Mesodermal cell (in vitro differentiated cells): ENCODE data around the gene G6PC1.
"Not testable (repeated sequence)": the region's sequence is repeated elsewhere in the genome, so short reads cannot be mapped to it uniquely, and the experiment has no call there.

Experiments
- H3K27ac ChIP-seq: 2 replicates; pipeline ENCODE4 v1.7.0; 2013; ENCODE audit warnings: mild to moderate bottlenecking, low read depth, low read length, moderate library complexity; ENCODE audit not compliant: severe bottlenecking
- H3K36me3 ChIP-seq: 2 replicates; pipeline ENCODE4 v1.7.1; 2013; ENCODE audit warnings: mild to moderate bottlenecking, low read length, moderate library complexity; ENCODE audit not compliant: control insufficient read depth, insufficient read depth
- H3K4me1 ChIP-seq: one replicate; pipeline ENCODE4 v1.7.1; 2013; ENCODE audit warnings: mild to moderate bottlenecking, low read length; ENCODE audit not compliant: insufficient read depth, control insufficient read depth, poor library complexity, severe bottlenecking
- H3K4me3 ChIP-seq: 2 replicates; pipeline ENCODE4 v1.7.0; 2013; ENCODE audit warnings: low read length, control low read depth, mild to moderate bottlenecking; ENCODE audit not compliant: insufficient read depth, poor library complexity, severe bottlenecking; ENCODE audit errors: extremely low read depth
- H3K9me3 ChIP-seq: 2 replicates; pipeline ENCODE4 v1.7.1; 2013; ENCODE audit warnings: mild to moderate bottlenecking, low read length, moderate library complexity; ENCODE audit not compliant: control insufficient read depth
- WGBS, 2 experiments: methylation state at CpG; one replicate each; pipeline ENCODE4 v1.1.5; 2013; ENCODE audit warnings: missing lambda C conversion rate in 2 of 2; ENCODE audit not compliant: insufficient coverage in 2 of 2; 5-methylcytosine and 5-hydroxymethylcytosine counted together

The G6PC1 gene

GRCh38 chr17:42922294-42922693, 21.7 kb downstream of the G6PC1 start:
- Histone ChIP-seq H3K9me3 (no peaks in the 10 kb centered on the region), H3K27ac (no peak overlapping the region), H3K4me1 (no peaks in the 10 kb centered on the region), H3K36me3 (no peaks in the 10 kb centered on the region), H3K4me3 (no peak overlapping the region)
- WGBS, 2 experiments = 85 to 88% methylated on average over 5 to 6 of the region's 7 CpGs

GRCh38 chr17:42923472-42923871, 22.9 kb downstream of the G6PC1 start:
- WGBS, 2 experiments = 89 to 95% methylated on average over 4 of the region's 7 CpGs
- H3K4me3 ChIP-seq, H3K27ac ChIP-seq, H3K4me1 ChIP-seq, H3K9me3 ChIP-seq, H3K36me3 ChIP-seq: not testable (repeated sequence)

- no peak overlapping the region for H3K27ac ChIP-seq
- peaks cover 4% of the 10 kb centered on the region for H3K4me1 ChIP-seq
- 34 to 42% methylated on average over 4 to 5 of the region's 5 CpGs for WGBS, 2 experiments
- no peaks in the 10 kb centered on the region for H3K36me3 ChIP-seq
- H3K9me3 ChIP-seq = no peaks in the 10 kb centered on the region
- H3K4me3 ChIP-seq = no peak overlapping the region
Measured at GRCh38 chr17:42924891-42925290, 24.3 kb downstream of the G6PC1 start.

GRCh38 chr17:42928714-42929496, 28.3 kb downstream of the G6PC1 start:
- WGBS, 2 experiments = 76 to 93% methylated on average over 5 to 7 of the region's 9 CpGs
- Histone ChIP-seq H3K4me1 (peaks cover 4% of the 10 kb centered on the region), H3K4me3 (no peak overlapping the region), H3K9me3 (no peaks in the 10 kb centered on the region), H3K36me3 (no peaks in the 10 kb centered on the region), H3K27ac (peak overlapping the region; percentile 78)

GRCh38 chr17:42929497-42929844, 28.9 kb downstream of the G6PC1 start:
- Histone ChIP-seq H3K27ac (no peak overlapping the region), H3K4me1 (peaks cover 4% of the 10 kb centered on the region), H3K4me3 (no peak overlapping the region), H3K9me3 (no peaks in the 10 kb centered on the region), H3K36me3 (no peaks in the 10 kb centered on the region)
- 100% methylated on average over 1 of the region's 1 CpG; no CpG with 5 or more reads in 1 of the 2 experiments for WGBS, 2 experiments

- Histone ChIP-seq H3K4me3 (no peak overlapping the region), H3K27ac (no peak overlapping the region), H3K4me1 (no peaks in the 10 kb centered on the region), H3K36me3 (no peaks in the 10 kb centered on the region), H3K9me3 (no peaks in the 10 kb centered on the region)
- WGBS, 2 experiments = 43 to 48% methylated on average over 5 to 8 of the region's 9 CpGs
Measured at GRCh38 chr17:42937712-42938596, 37.4 kb downstream of the G6PC1 start.

GRCh38 chr17:42944211-42944610, 43.6 kb downstream of the G6PC1 start:
- no peaks in the 10 kb centered on the region for H3K9me3 ChIP-seq
- H3K36me3 ChIP-seq = peaks cover 4% of the 10 kb centered on the region
- no peak overlapping the region for H3K27ac ChIP-seq
- no peaks in the 10 kb centered on the region for H3K4me1 ChIP-seq
- no peak overlapping the region for H3K4me3 ChIP-seq
- no CpG with 5 or more reads among the region's 3 CpGs for WGBS, 2 experiments

- H3K36me3 ChIP-seq = peaks cover 29% of the 10 kb centered on the region
- WGBS, 2 experiments = no CpG with 5 or more reads among the region's 1 CpG
- no peaks in the 10 kb centered on the region for H3K4me1 ChIP-seq
- H3K27ac ChIP-seq = no peak overlapping the region
- no peak overlapping the region for H3K4me3 ChIP-seq
- no peaks in the 10 kb centered on the region for H3K9me3 ChIP-seq
Measured at GRCh38 chr17:42946812-42947211, 46.2 kb downstream of the G6PC1 start.

- WGBS, 2 experiments = 96 to 98% methylated on average over 3 to 6 of the region's 13 CpGs
- H3K4me3 ChIP-seq = no peak overlapping the region
- H3K9me3 ChIP-seq = no peaks in the 10 kb centered on the region
- no peaks in the 10 kb centered on the region for H3K4me1 ChIP-seq
- no peak overlapping the region for H3K27ac ChIP-seq
- peaks cover 61% of the 10 kb centered on the region for H3K36me3 ChIP-seq
Measured at GRCh38 chr17:42950044-42950783, 49.6 kb downstream of the G6PC1 start.
